PC-3 (cell line): Measurements from ENCODE around the gene CELF2.
"Not testable (repeated sequence)": the region's sequence is repeated elsewhere in the genome, so short reads cannot be mapped to it uniquely, and the experiment has no call there.

Experiments used
- CTCF ChIP-seq: fragments of 300-600 bp; sonication (generic); conservative IDR thresholded peaks from 2 replicates; pipeline ENCODE4 v1.5.1; 2017; ENCODE audit warnings: antibody characterized with exemption, low read depth, mild to moderate bottlenecking, low read length
- EZH2 ChIP-seq: fragments of 300-600 bp; sonication (generic); IDR thresholded peaks from one replicate; pipeline ENCODE4 v1.6.1; 2017; ENCODE audit warnings: antibody characterized with exemption, mild to moderate bottlenecking, low read length; ENCODE audit not compliant: unreplicated experiment

DNA sequence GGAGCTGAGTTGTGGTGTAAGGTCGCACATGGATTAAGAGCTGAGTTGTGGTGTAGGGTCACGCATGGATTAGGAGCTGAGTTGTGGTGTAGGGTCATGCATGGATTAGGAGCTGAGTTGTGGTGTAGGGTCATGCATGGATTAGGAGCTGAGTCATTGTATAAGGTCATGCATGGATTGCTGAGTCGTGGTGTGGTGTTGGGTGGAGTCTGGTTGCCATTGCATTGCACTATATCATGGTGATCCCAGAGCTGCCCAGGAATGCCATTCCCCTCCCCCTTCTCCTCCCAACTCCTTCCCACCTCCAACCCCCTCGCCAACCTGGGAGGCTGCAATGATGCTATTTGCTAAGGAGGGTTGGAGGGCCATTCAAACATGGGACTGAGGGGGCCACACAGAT is 349.2 kb downstream of the CELF2 start:
- TF ChIP-seq EZH2, CTCF: not testable (repeated sequence)
